Mononuclear cell (primary cell): ENCODE measurements around the gene TMEM203. TPM values are rescaled to one million over a fixed set of nuclear protein-coding genes. Genes with fewer than 3 reads are reported as not detected.

Source experiments
- H3K27me3 ChIP-seq: 2 replicates; pipeline ENCODE4 v1.6.0; 2011; ENCODE audit warnings: low read length, control low read depth; ENCODE audit not compliant: insufficient read depth
- H3K4me1 ChIP-seq: 2 replicates; pipeline ENCODE4 v1.5.1; 2011; ENCODE audit warnings: mild to moderate bottlenecking, low read length, control low read depth; ENCODE audit not compliant: insufficient read depth
- H3K4me3 ChIP-seq: 2 replicates; pipeline ENCODE4 v1.5.1; 2011; ENCODE audit warnings: mild to moderate bottlenecking, low read length, moderate library complexity
- H3K9me3 ChIP-seq: 2 replicates; pipeline ENCODE4 v1.5.1; 2011; ENCODE audit warnings: low read depth, mild to moderate bottlenecking, control low read depth, low read length
- total RNA-seq: library from RNA; depleted of rRNA; stranded (reverse); fragments of >200 nt; gene quantifications from one replicate; pipeline ENCODE4 v1.2.3, GENCODE V29; 2012

The TMEM203 gene
- total RNA-seq, 1 donor: 21.1 TPM

DNA sequence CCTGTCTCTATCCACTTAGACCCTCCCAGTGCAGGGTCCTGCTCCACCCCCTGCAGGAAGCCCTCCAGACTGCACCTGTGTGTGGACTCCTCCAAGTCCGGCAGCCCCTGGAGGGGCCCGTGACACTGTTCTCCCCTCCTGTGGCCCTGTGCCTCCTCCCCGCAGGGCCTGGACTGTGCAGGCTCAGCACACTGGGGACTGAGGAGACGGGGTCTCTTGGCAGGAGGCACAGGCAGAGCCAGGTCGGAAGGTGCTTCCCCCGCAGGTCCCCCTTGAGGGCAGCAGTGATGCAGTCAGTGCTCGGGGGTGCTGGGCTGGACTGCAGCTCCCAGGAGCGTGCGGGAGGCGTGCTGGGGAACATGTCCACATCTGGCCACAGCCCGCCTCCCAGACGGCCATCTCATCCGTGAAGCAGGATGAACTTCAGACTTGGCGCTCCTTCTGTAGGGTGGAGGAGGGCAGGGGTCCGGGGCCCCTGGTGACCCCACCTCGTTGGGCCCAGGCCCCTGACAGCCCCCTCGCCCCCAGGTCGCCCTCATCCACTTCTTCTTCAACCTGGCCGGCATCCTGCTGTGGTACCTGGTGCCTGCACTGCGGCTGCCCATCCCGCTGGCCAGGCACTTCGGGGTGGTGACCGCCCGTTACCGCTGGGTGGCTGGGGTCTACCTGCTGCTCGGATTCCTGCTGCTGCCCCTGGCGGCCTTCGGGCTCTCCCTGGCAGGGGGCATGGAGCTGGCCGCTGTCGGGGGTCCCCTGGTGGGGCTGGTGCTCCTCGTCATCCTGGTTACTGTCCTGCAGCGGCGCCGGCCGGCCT is 30.2 kb upstream of the TMEM203 start:
- Histone ChIP-seq H3K27me3 (no peaks in the 10 kb centered on the region), H3K9me3 (no peaks in the 10 kb centered on the region), H3K4me3 (no peak overlapping the region), H3K4me1 (peaks cover 38% of the 10 kb centered on the region)

GRCh38 chr9:137234758-137235423 is 29.4 kb upstream of the TMEM203 start:
- no peak overlapping the region for H3K4me3 ChIP-seq
- peaks cover 31% of the 10 kb centered on the region for H3K4me1 ChIP-seq
- H3K9me3 ChIP-seq: no peaks in the 10 kb centered on the region
- no peaks in the 10 kb centered on the region for H3K27me3 ChIP-seq

GRCh38 chr9:137234055-137234697 is 28.7 kb upstream of the TMEM203 start:
- Histone ChIP-seq H3K4me3 (no peak overlapping the region), H3K27me3 (no peaks in the 10 kb centered on the region), H3K4me1 (peaks cover 24% of the 10 kb centered on the region), H3K9me3 (no peaks in the 10 kb centered on the region)

- Histone ChIP-seq H3K27me3 (no peaks in the 10 kb centered on the region), H3K4me1 (peaks cover 17% of the 10 kb centered on the region), H3K4me3 (no peak overlapping the region), H3K9me3 (no peaks in the 10 kb centered on the region)
Measured at GRCh38 chr9:137233143-137233980, 27.9 kb upstream of the TMEM203 start.

DNA sequence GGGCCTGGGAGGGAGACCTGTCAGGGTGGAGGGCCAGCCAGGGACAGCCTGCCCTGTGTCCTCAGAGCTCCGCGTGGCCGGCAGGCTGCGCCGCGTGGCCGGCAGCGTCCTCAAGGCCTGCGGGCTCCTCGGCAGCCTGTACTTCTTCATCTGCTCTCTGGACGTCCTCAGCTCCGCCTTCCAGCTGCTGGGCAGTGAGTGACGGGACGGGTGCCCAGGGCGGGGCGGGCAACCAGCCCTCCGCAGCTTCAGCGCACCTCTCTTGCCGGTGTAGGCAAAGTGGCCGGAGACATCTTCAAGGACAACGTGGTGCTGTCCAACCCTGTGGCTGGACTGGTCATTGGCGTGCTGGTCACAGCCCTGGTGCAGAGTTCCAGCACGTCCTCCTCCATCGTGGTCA is 27.1 kb upstream of the TMEM203 start:
- Histone ChIP-seq H3K4me3 (no peak overlapping the region), H3K4me1 (peaks cover 17% of the 10 kb centered on the region), H3K27me3 (no peaks in the 10 kb centered on the region), H3K9me3 (no peaks in the 10 kb centered on the region)

DNA sequence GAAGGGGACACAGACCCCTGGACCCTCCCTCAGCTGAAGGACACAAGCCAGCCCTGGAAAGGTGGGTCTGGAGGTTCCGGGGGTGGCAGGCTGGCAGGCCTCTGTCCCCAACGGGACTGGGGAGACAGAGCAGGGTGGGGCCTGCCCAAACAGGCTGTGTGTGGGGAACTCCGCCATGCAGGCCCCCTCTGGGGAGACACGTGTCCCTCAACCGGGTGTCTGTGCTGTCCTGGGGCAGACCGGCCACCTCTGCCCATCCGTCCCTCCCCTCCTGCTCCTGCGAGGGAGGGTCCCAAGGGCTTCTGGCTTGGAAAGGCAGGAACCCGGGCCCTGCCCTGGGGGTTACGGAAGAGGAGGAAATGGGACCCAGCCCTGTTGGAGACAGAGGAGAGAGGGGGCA is 26.7 kb upstream of the TMEM203 start:
- no peak overlapping the region for H3K4me3 ChIP-seq
- no peaks in the 10 kb centered on the region for H3K9me3 ChIP-seq
- H3K4me1 ChIP-seq: peaks cover 17% of the 10 kb centered on the region
- H3K27me3 ChIP-seq: no peaks in the 10 kb centered on the region

DNA sequence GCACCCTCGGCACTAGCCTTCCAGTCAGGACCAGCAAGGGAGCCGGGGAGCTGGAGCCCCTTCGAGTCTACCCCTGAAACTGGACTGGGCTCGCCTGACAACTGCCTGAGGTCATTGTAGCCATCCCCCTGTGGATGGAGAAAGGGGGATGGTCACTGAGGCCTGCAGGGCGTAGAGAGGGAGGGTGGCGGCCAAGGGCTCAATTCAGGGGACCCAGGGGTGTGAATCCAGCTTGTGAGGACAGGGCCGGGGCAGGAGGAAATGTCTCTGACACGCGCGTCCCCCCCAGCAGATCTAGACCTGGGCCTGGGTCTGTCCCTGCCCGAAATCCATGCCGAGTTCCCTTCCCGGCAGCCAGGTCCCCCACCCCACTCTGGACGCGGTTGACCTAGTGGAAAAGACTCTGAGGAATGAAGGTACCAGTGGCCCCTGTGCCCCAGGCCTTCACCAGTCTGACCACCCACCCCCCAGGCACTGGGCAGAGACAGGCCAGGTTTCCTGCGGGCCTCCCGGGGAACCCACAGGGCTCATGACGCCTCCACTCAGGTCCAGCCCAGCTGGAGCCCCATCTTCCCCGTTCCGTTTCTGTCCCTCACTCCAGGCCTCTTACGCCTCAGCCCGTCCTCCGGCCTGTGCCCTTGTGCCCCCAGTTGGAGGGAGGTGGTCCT is 26.1 kb upstream of the TMEM203 start:
- no peaks in the 10 kb centered on the region for H3K27me3 ChIP-seq
- no peaks in the 10 kb centered on the region for H3K9me3 ChIP-seq
- H3K4me1 ChIP-seq: peaks cover 11% of the 10 kb centered on the region
- no peak overlapping the region for H3K4me3 ChIP-seq

DNA sequence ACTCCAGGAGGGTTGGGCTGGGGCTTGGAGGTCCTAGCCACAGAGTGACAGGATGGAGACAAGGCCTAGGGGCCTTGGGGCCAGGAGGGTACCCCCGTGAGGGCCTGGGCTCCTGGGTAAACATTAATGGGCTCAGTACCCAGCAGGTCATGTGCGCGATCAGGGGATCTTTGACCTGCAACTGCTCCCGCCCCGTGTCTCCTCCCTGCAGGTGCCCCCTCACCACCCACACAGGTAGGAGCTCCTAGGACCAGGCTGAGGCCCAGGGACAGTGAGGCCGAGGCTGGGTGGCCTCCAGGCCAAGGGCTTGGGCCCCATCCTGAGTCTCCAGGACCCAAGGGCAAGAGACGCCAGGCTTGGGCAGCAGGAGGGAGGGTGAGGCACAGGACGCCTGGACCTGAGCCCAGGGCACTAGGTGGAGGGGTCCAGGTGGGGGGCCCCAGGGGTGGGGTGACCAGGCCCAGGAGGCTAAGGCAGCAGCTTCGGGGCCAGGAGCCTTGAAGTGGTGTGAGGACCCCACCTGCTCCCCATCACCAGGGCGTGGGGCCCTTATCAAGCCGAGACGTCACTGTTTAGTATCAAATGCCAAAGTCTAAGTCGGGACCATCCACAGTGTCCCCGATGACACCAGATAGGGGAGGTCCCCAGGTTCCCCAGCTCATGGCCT is 25.4 kb upstream of the TMEM203 start, which contains the start of gene SLC34A3:
Gene SLC34A3 (plus strand): TSS at position 197 of the 667 bp plus-strand sequence. CDS start 802 bp downstream, outside the sequence.
- Histone ChIP-seq H3K27me3 (no peaks in the 10 kb centered on the region), H3K4me1 (peaks cover 4% of the 10 kb centered on the region), H3K9me3 (no peaks in the 10 kb centered on the region), H3K4me3 (no peak within 1 kb of the TSS)

DNA sequence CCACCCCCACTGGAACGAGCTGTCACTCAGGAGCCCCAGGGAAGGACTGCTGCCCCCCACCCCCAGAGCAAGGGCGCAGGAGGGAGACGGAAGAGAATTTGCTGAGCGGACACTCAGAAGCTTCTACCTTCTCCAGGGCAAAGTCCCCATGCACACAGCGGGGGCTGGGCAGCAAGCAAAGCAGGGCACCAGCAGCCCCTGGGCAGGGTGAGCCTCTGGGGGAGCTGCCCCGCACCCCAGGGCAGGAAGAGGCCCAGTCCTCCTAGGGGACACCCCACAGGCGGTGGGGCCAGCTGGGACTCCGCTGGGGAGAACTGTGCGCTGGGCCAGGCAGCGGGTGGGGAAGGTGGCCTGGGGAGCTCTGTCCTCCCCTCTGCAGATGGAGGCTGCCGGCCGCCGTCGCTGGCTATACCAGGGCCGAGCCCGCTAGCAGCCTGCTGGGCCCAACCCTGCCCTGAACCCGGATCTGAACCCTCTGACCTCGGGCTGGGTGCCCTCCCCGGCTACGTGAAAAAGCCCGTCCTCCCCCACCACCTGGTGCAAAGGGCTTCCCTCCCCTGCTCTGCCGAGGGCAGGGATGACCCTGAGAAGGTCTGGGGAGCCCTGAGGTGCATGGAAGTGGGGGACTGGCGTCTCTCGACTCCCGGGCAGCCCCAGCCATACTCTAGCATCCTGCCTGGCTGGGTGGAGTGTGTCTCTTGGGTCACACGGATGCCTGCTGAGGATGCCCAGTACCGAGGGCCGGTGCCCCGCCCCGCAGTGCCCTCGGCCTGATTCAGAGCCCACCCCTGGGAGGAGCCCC is 24.7 kb upstream of the TMEM203 start:
- Histone ChIP-seq H3K9me3 (no peaks in the 10 kb centered on the region), H3K27me3 (no peaks in the 10 kb centered on the region), H3K4me3 (no peak overlapping the region), H3K4me1 (peaks cover 4% of the 10 kb centered on the region)

- H3K27me3 ChIP-seq: no peaks in the 10 kb centered on the region
- H3K9me3 ChIP-seq: no peaks in the 10 kb centered on the region
- H3K4me3 ChIP-seq: no peak overlapping the region
- H3K4me1 ChIP-seq: peaks cover 10% of the 10 kb centered on the region
Measured at GRCh38 chr9:137228968-137229896, 23.8 kb upstream of the TMEM203 start.

DNA sequence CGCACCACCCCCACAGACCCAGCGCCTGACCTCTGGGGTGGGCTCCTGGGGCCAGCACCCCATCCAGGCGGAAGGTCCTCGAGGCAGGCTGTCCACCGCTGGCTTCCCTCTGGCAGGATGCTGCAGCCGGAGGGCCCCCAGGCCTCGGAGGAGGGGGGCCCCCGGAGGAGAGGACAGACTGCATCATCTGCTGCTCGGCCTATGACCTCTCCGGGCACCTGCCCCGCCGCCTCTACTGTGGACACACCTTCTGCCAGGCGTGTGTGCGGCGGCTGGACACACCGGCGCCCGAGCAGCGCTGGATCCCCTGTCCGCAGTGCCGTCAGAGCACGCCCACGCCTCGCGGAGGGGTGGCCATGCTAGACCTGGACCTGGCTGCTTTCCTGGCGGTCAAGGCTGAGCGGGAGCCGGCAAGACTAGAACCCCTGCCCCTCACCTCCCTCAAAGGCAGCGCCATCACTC is 23.1 kb upstream of the TMEM203 start:
- H3K27me3 ChIP-seq: no peaks in the 10 kb centered on the region
- H3K9me3 ChIP-seq: no peaks in the 10 kb centered on the region
- no peak overlapping the region for H3K4me3 ChIP-seq
- H3K4me1 ChIP-seq: peaks cover 16% of the 10 kb centered on the region

- no peaks in the 10 kb centered on the region for H3K9me3 ChIP-seq
- H3K4me1 ChIP-seq: peaks cover 17% of the 10 kb centered on the region
- H3K4me3 ChIP-seq: no peak overlapping the region
- H3K27me3 ChIP-seq: no peaks in the 10 kb centered on the region
Measured at GRCh38 chr9:137227853-137228505, 22.5 kb upstream of the TMEM203 start.
